HepG2 (cell line): Measurements from ENCODE around the gene NEU4. TPM values are rescaled to one million over a fixed set of nuclear protein-coding genes. Genes with fewer than 3 reads are reported as not detected.

ENCODE experiments used
- ARID2 ChIP-seq: sonication (generic); formaldehyde crosslinking; IDR thresholded peaks from 2 replicates; pipeline ENCODE4 v1.8.1; 2022; ENCODE audit warnings: mild to moderate bottlenecking, missing genetic modification reagents, borderline replicate concordance
- CBFB ChIP-seq: sonication (generic); formaldehyde crosslinking; IDR thresholded peaks from 2 replicates; pipeline ENCODE4 v1.4.0; 2020; ENCODE audit warnings: missing genetic modification reagents
- DMAP1 ChIP-seq: IDR thresholded peaks from 2 replicates; pipeline ENCODE4 v1.6.1; 2016
- DR1 ChIP-seq: sonication (generic); formaldehyde crosslinking; IDR thresholded peaks from 2 replicates; pipeline ENCODE4 v1.8.0; 2021; ENCODE audit warnings: mild to moderate bottlenecking, missing genetic modification reagents, inconsistent platforms
- GTF2F1 ChIP-seq: fragments of 150-350 bp; IDR thresholded peaks from 2 replicates; pipeline ENCODE4 v1.6.1; 2014; ENCODE audit warnings: low read length
- HES4 ChIP-seq: sonication (generic); formaldehyde crosslinking; IDR thresholded peaks from 2 replicates; pipeline ENCODE4 v1.9.0; 2021; ENCODE audit warnings: mild to moderate bottlenecking, missing genetic modification reagents, borderline replicate concordance
- MAFG ChIP-seq: sonication (generic); formaldehyde crosslinking; IDR thresholded peaks from 2 replicates; pipeline ENCODE4 v1.5.1; 2020; ENCODE audit warnings: mild to moderate bottlenecking, missing genetic modification reagents
- MAFK ChIP-seq, 2 experiments: IDR thresholded peaks in 1 of 2; conservative IDR thresholded peaks in 1 of 2; 2 replicates each; pipeline ENCODE4 v1.6.1; 2011; ENCODE audit warnings: improper control_type of control experiment in 2 of 2, low read length in 2 of 2
- NR0B2 ChIP-seq: sonication (generic); formaldehyde crosslinking; IDR thresholded peaks from 2 replicates; pipeline ENCODE4 v1.4.0; 2020; ENCODE audit warnings: mild to moderate bottlenecking, missing genetic modification reagents
- PHF20 ChIP-seq: sonication (generic); formaldehyde crosslinking; IDR thresholded peaks from 2 replicates; pipeline ENCODE4 v1.5.0; 2020; ENCODE audit warnings: mild to moderate bottlenecking, missing genetic modification reagents
- SIX4 ChIP-seq: sonication (generic); formaldehyde crosslinking; IDR thresholded peaks from 2 replicates; pipeline ENCODE4 v1.4.0; 2020; ENCODE audit warnings: missing genetic modification reagents
- SRSF9 ChIP-seq: fragments of 200-400 bp; formaldehyde crosslinking; IDR thresholded peaks from 2 replicates; pipeline ENCODE4 v1.6.1; 2018; ENCODE audit warnings: borderline replicate concordance, mild to moderate bottlenecking, low read depth, low read length; ENCODE audit not compliant: insufficient read depth, poor library complexity, severe bottlenecking
- TFDP2 ChIP-seq: sonication (generic); formaldehyde crosslinking; IDR thresholded peaks from 2 replicates; pipeline ENCODE4 v1.4.0; 2020; ENCODE audit warnings: missing genetic modification reagents
- TP53 ChIP-seq: sonication (generic); formaldehyde crosslinking; conservative IDR thresholded peaks from 2 replicates; pipeline ENCODE4 v1.4.0; 2020; ENCODE audit warnings: missing genetic modification reagents
- ZBTB43 ChIP-seq: sonication (generic); formaldehyde crosslinking; conservative IDR thresholded peaks from 2 replicates; pipeline ENCODE4 v1.4.0; 2020; ENCODE audit warnings: missing genetic modification reagents
- ZFAT ChIP-seq: sonication (generic); formaldehyde crosslinking; conservative IDR thresholded peaks from 2 replicates; pipeline ENCODE4 v1.8.1; 2023; ENCODE audit warnings: missing genetic modification reagents, inconsistent platforms
- ZNF205 ChIP-seq: IDR thresholded peaks from 2 replicates; pipeline ENCODE4 v1.6.1; 2018; ENCODE audit warnings: missing biosample characterization, missing genetic modification reagents
- ZNF510 ChIP-seq: sonication (generic); formaldehyde crosslinking; IDR thresholded peaks from 2 replicates; pipeline ENCODE4 v1.4.0; 2020; ENCODE audit warnings: low read depth, mild to moderate bottlenecking, missing genetic modification reagents
- ZNF644 ChIP-seq: IDR thresholded peaks from 2 replicates; pipeline ENCODE4 v1.6.1; 2016; ENCODE audit warnings: low read depth
- ZSCAN30 ChIP-seq: sonication (generic); formaldehyde crosslinking; IDR thresholded peaks from 2 replicates; pipeline ENCODE4 v1.5.0; 2020; ENCODE audit warnings: mild to moderate bottlenecking, missing genetic modification reagents
- polyA plus RNA-seq, 8 experiments: library from polyadenylated mRNA; depleted of rRNA in 3 of 8; stranded (reverse) in 7 of 8; unstranded in 1 of 8; fragments of >200 nt; fragmentation: Illumina TruSeq in 4 of 8; extraction: Trizol in 4 of 8; gene quantifications; 2 replicates each; pipeline versions ENCODE4 v1.2.1 to v1.2.3, GENCODE V29; 2011 to 2016; ENCODE audit warnings: low read depth in 4 of 8, missing spikeins in 1 of 8, mixed read lengths in 1 of 8; ENCODE audit not compliant: insufficient read depth in 1 of 8
- total RNA-seq, 5 experiments: library from RNA; depleted of rRNA; stranded (reverse); fragments of >200 nt; fragmentation: Illumina TruSeq; extraction: Trizol; gene quantifications; 2 replicates each; pipeline ENCODE4 v1.2.3, GENCODE V29; 2016; ENCODE audit warnings: low read depth in 1 of 5
- TF ChIP-seq, protein P1 (sequence below): sonication (generic); formaldehyde crosslinking; IDR thresholded peaks from 2 replicates; pipeline ENCODE4 v1.4.0; 2020; ENCODE audit warnings: missing genetic modification reagents
- TF ChIP-seq, protein P2 (sequence below): sonication (generic); formaldehyde crosslinking; IDR thresholded peaks from 2 replicates; pipeline ENCODE4 v1.5.1; 2020; ENCODE audit warnings: mild to moderate bottlenecking, missing genetic modification reagents, borderline replicate concordance

The NEU4 gene
- total and polyA plus RNA-seq, 2 of the 13 experiments (the other 11 are each of a cell fraction or from before 2014, with no cell fraction given) = 53.5 to 107 TPM

DNA sequence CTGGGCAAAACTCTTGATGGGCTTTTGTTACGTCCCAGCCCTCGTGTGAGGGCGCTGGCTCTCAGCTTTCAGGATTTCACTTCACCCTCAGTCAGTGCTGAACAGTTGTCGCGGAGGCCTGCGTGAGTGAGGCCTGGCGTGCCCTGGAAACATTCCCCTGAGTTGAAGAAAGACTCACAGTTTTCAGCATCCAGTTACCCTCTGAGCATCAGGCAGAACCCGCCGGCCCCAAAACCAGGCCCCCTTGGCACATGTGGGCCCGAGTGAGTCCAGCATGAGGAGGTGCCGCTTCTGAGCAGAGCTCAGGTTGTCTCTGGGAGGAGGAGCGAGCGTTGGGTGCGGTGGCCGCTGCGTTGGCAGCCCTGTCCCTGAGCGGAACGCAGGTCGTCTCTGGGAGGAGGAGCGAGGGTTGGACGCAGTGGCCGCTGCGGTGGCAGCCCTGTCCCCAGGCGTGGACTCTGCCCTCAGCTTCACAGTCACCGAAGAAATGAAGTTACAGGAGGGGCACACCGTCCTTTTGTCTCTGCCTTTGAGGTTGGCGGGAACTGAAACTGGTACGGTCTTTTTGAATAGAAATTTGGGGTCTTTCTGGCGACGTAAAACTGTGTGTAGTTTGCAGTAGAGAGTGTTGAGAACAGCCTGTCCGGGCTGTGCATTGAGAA, at the start of gene NEU4 (continued):
- peak; percentile 90 for TF ChIP-seq HES4 (CRISPR knock-in tag)
- peak; percentile 70; the same call in 1 of the 2 replicates for TF ChIP-seq ZFAT (CRISPR knock-in tag)
- TF ChIP-seq, protein P1, sequence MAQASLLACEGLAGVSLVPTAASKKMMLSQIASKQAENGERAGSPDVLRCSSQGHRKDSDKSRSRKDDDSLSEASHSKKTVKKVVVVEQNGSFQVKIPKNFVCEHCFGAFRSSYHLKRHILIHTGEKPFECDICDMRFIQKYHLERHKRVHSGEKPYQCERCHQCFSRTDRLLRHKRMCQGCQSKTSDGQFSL (CRISPR knock-in tag) = peak; percentile 80
- peak; percentile 94; the same call in 1 of the 2 replicates for TF ChIP-seq ZSCAN30
- TF ChIP-seq TFDP2 (CRISPR knock-in tag) = peak; percentile 72
- TF ChIP-seq DMAP1 = peak; percentile 98
- TF ChIP-seq CBFB (CRISPR knock-in tag) = peak; percentile 74
- no peak for TF ChIP-seq SRSF9
- TF ChIP-seq MAFG = no peak
- TF ChIP-seq ZNF510 = peak; percentile 67; the same call in 1 of the 2 replicates
- peak; percentile 97 for TF ChIP-seq ARID2 (CRISPR knock-in tag)
- TF ChIP-seq TP53 (CRISPR knock-in tag) = peak; percentile 93
- TF ChIP-seq, protein P2, sequence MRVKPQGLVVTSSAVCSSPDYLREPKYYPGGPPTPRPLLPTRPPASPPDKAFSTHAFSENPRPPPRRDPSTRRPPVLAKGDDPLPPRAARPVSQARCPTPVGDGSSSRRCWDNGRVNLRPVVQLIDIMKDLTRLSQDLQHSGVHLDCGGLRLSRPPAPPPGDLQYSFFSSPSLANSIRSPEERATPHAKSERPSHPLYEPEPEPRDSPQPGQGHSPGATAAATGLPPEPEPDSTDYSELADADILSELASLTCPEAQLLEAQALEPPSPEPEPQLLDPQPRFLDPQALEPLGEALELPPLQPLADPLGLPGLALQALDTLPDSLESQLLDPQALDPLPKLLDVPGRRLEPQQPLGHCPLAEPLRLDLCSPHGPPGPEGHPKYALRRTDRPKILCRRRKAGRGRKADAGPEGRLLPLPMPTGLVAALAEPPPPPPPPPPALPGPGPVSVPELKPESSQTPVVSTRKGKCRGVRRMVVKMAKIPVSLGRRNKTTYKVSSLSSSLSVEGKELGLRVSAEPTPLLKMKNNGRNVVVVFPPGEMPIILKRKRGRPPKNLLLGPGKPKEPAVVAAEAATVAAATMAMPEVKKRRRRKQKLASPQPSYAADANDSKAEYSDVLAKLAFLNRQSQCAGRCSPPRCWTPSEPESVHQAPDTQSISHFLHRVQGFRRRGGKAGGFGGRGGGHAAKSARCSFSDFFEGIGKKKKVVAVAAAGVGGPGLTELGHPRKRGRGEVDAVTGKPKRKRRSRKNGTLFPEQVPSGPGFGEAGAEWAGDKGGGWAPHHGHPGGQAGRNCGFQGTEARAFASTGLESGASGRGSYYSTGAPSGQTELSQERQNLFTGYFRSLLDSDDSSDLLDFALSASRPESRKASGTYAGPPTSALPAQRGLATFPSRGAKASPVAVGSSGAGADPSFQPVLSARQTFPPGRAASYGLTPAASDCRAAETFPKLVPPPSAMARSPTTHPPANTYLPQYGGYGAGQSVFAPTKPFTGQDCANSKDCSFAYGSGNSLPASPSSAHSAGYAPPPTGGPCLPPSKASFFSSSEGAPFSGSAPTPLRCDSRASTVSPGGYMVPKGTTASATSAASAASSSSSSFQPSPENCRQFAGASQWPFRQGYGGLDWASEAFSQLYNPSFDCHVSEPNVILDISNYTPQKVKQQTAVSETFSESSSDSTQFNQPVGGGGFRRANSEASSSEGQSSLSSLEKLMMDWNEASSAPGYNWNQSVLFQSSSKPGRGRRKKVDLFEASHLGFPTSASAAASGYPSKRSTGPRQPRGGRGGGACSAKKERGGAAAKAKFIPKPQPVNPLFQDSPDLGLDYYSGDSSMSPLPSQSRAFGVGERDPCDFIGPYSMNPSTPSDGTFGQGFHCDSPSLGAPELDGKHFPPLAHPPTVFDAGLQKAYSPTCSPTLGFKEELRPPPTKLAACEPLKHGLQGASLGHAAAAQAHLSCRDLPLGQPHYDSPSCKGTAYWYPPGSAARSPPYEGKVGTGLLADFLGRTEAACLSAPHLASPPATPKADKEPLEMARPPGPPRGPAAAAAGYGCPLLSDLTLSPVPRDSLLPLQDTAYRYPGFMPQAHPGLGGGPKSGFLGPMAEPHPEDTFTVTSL = peak; percentile 78
- TF ChIP-seq PHF20 (CRISPR knock-in tag) = peak; percentile 55
- 0 out of 2 replicates have a peak, but pooled peaks have one; percentile 53 for TF ChIP-seq SIX4
- no peak for TF ChIP-seq GTF2F1
- TF ChIP-seq MAFK (conservative IDR thresholded peaks at IDR 0.05 in 1 of 2, IDR thresholded peaks at IDR 0.05 in 1 of 2; ENCODE audit: low read length in 2 of 2) = no peak
- TF ChIP-seq ZNF644 = peak; percentile 54; the same call in 1 of the 2 replicates
- TF ChIP-seq ZNF205 = peak; percentile 75; the same call in 1 of the 2 replicates
- TF ChIP-seq NR0B2 = peak; percentile 93
- peak; percentile 90 for TF ChIP-seq ZBTB43
- TF ChIP-seq DR1 (CRISPR knock-in tag) = peak; percentile 93
